ENCODE data around the gene NDUFB2.
"Not testable (repeated sequence)": the region's sequence is repeated elsewhere in the genome, so short reads cannot be mapped to it uniquely, and the experiment has no call there.

The NDUFB2 gene

GRCh38 chr7:140696680-140697446 is at the start of gene NDUFB2:
NDUFB2 (plus strand) TSS chr7:140696708; CDS start chr7:140696745, 37 bp downstream.
- no peak for DNase-seq (ENCODE audit: low spot score)

GRCh38 chr7:140646931-140647647 is 49.4 kb upstream of the NDUFB2 start:
- peak; percentile 40 for DNase-seq (ENCODE audit: low spot score)

DNA sequence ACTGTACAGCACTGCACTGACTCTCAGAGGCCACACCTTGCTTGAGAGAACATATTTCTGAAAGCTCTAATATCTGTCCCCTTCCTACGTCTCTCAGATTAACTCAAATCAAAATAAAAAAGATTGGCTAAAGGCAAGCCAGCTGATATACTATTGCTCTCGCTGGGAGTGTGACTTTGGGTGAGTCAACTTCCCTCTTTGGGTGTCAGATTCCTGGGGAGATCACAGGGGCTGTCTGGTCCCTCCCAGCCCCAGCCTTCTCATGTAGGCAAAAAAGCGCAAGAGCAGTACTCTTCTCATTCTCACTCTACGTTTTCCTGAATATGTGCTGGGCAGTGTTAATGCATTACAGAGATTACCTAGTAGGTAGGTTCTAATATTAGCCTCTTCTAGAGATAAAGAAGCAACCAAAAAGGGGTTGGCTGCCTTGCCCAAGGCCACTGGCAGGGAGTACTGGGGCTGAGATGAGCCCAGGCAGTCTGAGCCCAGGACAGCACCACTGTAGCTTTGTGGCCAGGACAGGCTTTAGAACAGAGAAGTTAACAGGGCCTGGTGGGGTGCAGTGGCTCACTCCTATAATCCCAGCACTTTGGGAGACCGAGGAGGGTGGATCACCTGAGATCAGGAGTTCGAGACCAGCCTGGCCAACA is 46.8 kb upstream of the NDUFB2 start:
- DNase-seq (ENCODE audit: low spot score) = no peak

DNA sequence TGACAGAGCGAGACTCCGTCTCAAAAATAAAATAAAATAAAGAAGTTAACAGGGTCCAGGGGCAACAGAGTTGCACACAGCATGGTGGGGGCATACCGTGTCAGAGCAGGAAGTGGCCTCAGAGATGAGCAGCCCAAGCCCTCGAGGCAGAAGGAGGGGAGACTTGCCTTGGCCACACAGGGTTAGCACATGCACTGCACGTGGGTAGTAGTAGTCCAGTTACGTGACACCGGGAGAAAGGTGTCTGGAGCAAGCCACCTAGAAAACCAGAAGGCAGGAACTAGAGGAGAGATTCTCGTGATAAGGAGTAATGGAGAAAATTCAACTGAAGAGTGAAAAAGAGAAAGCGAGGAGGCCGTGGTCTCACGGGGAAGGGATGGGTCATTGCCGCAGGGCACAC is 46.1 kb upstream of the NDUFB2 start:
- DNase-seq (ENCODE audit: low spot score) = no peak

DNA sequence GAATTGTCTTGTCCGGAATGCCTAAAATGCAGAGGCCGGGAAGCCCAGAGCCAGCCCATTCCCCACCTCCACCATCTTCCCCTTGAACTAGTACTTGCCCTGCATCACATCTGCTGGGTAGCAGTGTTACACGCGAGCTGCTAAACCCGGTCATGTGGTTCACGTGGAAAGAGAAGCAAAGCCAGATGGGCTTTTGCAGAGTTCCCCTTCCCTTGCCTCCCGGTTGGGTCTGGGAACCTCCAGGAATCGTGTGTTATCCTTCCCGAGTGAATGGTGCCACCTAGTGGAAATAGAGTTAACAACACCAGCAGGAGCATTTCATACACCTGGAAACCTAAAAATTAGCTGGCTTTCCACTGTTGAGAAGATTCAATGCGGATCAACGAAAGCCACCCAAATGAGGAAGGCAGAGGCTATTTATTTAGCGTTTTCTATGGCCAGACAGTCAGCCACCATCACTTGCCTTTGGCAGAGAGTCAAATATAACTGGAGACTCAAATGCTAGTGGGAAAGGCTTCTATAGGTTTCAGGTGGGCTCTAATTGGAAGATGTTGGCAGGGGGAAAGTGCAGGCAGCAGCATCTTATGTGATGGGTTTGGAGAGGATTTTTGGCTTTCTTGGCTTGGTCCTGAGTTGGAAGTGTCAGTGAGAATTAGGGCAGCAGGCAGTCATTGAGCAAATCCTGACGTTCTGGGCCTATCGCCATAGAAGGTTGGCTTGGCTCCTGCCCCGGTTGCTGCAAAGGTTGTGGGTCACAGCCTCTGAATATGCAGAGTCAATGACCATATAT is 43.0 kb upstream of the NDUFB2 start:
- peak; percentile 75 for DNase-seq (ENCODE audit: low spot score)

DNA sequence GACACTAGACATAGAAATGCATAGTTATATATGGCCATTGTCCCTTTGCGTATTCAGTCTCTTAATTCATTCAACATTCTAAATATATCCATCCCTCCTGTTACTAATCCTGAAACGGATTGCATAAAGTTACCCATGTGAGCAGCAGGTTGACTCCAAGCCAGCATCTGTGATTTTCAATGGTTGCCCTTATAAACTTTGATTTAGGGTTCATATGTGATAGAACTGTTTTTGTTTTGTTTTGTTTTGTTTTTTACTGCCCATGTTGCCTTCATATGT is 42.5 kb upstream of the NDUFB2 start:
- no peak for DNase-seq (ENCODE audit: low spot score)

DNA sequence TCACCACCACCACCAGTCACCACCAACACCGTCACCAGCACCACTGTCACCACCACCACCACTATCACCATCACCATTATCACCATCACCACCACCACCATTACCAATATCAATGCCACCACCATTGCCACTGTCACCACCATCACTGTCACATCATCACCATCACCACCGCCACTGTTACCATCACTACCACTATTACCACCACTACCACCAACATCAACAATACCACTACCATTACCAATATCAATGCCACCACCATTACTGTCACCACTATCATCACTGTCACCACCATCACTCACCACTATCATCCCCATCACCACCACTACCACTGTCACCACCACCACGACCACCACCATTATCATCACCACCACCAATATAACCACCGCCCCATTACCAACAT is 41.8 kb upstream of the NDUFB2 start:
- DNase-seq (ENCODE audit: low spot score) = no peak

- DNase-seq (ENCODE audit: low spot score) = no peak
Observed at GRCh38 chr7:140655511-140656408, 40.7 kb upstream of the NDUFB2 start.

DNA sequence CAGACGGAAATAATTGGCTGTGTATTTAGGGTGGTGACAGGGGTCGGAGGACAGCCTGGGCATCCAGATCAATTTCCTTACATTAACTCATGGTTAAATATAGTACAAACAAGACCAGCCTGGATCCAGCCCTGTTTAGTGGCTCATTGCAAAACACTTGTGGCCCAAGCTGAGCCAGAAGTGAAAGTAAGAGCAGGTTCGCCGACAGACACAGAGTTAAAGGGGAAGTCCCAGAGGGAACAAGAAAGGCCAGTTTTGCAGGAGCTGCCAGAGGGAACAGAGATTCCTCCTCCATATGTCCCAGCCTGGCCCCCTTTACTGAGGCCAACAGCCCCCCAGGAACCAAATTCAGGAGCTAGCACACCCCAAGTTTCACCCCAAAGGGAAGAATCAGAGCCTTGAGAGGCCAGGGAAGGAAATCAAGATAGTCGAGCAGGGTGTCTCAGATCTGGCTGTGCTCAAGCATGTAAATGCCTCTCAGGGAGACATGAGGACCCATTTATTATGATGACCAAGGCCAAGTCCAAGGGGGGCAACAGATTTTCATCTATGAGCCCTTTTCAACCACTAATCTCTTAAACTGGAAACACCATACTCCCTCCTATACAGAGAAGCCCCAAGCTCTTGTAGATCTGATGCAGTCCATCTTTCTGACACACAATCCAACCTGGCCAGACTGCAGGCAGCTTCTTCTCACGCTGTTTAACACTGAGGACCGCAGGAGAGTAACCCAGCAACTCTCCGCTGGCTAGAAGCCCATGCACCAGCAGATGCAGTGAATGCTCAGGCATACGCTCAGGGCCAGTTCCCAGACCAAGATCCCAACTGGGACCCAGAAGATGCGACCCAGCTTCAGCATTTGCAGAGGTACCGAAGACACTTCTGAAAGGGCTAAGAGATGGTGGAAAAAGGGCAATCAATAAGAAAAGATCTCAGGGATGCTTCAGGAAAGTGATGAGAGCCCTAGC is 39.7 kb upstream of the NDUFB2 start:
- no peak for DNase-seq (ENCODE audit: low spot score)

- no peak for DNase-seq (ENCODE audit: low spot score)
Observed at GRCh38 chr7:140657891-140658290, 38.6 kb upstream of the NDUFB2 start.

DNA sequence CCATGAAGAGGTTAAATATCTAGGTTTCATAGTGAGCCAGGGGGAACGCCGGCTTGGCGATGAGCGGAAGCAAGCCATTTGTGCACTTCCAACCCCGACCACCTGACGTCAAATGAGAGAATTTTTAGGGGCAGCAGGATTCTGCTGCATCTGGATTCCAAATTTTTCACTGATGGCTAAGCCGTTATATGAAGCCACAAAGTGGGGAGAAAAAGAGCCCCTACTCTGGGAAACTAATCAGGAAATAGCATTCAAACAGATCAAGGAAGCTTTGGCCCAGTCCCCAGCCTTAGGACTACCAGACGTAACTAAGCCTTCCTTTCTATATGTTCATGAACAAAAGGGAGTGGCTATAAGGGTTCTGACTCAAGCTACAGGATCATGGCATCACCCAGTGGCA is 36.7 kb upstream of the NDUFB2 start:
- DNase-seq (ENCODE audit: low spot score) = no peak

- DNase-seq (ENCODE audit: low spot score) = no peak
Observed at GRCh38 chr7:140661124-140661523, 35.4 kb upstream of the NDUFB2 start.

DNA sequence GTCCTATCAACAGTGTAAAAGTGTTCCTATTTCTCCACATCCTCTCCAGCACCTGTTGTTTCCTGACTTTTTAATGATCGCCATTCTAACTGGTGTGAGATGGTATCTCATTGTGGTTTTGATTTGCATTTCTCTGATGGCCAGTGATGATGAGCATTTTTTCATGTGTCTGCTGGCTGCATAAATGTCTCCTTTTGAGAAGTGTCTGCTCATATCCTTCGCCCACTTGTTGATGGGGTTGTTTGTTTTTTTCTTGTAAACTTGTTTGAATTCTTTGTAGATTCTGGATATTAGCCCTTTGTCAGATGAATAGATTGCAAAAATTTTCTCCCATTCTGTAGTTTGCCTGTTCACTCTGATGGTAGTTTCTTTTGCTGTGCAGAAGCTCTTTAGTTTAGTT is 33.6 kb upstream of the NDUFB2 start:
- DNase-seq (ENCODE audit: low spot score) = not testable (repeated sequence)

- DNase-seq (ENCODE audit: low spot score) = no peak
Observed at GRCh38 chr7:140667476-140667875, 29.0 kb upstream of the NDUFB2 start.

GRCh38 chr7:140668641-140669040 is 27.9 kb upstream of the NDUFB2 start:
- no peak for DNase-seq (ENCODE audit: low spot score)

GRCh38 chr7:140669352-140669751 is 27.2 kb upstream of the NDUFB2 start:
- DNase-seq (ENCODE audit: low spot score) = no peak

DNA sequence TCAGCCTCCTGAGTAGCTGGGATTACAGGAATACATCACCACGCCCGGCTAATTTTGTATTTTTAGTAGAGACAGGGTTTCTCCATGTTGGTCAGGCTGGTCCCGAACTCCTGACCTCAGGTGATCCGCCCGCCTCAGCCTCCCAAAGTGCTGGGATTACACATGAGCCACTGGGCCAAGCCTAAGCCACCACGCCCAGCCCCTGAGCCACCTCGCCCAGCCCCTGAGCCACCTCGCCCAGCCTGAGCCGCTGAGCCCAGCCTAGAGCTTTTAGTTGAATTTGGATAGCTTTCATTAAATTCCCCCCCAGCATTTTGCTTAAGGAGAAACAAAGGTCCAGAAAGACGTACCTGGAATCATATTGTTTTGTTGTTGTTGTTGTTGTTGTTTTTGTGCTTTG is 26.6 kb upstream of the NDUFB2 start:
- not testable (repeated sequence) for DNase-seq (ENCODE audit: low spot score)

DNA sequence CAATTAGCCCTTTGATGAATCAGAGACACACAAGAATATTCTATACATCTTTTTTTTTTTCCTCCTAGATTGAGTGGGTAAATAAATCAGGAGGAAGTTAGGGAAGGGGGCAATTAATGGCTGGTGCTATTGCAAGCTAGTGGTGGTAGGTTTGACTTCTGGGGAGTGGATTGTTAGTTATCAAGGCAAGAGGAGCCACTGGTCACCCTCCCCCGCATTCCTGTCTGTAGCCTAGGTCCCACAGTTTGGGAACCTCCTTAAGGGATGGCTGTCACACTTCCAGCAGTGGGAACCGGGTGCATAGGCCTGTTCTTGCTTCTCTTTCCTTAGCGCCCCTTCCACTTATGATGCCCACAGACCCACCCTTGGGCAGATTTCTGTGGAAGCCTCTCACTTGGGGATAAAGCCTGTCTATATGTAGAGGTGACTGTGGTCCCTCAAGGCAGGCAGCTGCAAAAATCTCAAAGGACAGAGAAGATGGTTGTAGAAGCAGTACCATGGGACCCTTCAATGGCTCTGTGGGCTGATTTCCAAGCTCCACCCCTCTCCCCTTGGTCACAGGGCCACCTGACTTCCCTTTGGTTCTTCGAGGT is 26.1 kb upstream of the NDUFB2 start:
- DNase-seq (ENCODE audit: low spot score) = no peak

- DNase-seq (ENCODE audit: low spot score) = no peak
Observed at GRCh38 chr7:140671966-140672365, 24.5 kb upstream of the NDUFB2 start.

All from hematopoietic multipotent progenitor cell treated with erythropoietin and hydrocortisone succinate and interleukin-3 and kit ligand, for 15 days (in vitro differentiated cells).